Activated T-cell treated with anti-CD3 and anti-CD28 coated beads, Interleukin-2, amount 50 U/mL, for 48 hours (primary cell): ENCODE measurements around the gene MIER2.
"Not testable (repeated sequence)": the region's sequence is repeated elsewhere in the genome, so short reads cannot be mapped to it uniquely, and the experiment has no call there.

Experiments used
- DNase-seq, 2 experiments: peaks; one replicate each; pipeline ENCODE4 v3.0.0-alpha.2; 2020

The MIER2 gene, protein sequence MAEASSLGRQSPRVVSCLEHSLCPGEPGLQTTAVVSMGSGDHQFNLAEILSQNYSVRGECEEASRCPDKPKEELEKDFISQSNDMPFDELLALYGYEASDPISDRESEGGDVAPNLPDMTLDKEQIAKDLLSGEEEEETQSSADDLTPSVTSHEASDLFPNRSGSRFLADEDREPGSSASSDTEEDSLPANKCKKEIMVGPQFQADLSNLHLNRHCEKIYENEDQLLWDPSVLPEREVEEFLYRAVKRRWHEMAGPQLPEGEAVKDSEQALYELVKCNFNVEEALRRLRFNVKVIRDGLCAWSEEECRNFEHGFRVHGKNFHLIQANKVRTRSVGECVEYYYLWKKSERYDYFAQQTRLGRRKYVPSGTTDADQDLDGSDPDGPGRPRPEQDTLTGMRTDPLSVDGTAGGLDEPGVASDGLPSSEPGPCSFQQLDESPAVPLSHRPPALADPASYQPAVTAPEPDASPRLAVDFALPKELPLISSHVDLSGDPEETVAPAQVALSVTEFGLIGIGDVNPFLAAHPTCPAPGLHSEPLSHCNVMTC

DNA sequence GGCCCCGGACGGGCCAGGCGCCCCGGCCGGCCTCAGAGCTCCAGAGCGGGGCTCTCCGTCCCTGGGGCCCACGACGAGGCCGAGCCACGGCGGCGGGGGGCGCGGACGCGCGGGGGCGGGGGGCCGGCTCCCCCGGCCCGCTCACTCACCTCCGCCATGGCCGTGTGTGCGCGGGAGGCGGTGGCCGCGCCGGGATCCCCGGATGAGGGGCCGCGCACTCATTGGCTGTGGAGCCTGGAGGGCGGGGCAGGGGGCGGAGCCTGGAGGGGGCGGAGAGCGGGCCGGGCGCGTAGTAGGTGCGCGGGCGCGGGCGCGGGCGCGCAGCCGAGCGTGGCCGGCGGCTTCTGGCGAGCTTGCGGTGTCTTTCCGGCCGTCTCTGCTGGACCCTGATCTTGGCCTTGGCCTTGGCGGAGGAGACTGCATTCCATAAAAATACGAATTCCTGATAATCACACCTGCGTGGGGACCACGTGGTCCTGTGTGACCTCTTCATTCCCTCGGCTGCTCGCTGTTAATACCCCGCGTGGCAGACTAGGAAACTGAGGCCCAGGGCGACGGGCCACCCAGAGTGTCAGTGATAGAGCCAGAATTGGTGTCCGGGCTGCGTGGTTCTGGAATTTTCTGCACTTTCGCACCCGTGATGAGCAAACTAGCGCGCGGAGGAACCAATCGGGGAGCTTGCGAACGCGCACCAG is at the start of gene MIER2:
TSS of gene MIER2 (minus strand) at position 172 of the 695 bp plus-strand sequence. CDS start at position 158, 14 bp downstream.
- DNase-seq, result peak; percentile 95 to 96

DNA sequence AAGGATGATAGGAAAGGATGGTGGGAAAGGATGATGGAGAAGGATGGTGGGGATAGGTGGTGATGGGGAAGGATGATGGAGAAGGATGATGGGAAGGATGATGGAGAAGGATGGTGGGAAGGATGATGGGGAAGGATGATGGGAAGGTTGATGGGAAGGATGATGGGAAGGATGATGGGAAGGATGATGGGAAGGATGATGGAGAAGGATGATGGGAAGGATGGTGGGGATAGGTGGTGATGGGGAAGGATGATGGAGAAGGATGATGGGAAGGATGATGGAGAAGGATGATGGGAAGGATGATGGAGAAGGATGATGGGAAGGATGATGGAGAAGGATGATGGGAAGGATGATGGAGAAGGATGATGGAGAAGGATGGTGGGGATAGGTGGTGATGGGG is 49.0 kb upstream of the MIER2 start:
- DNase-seq, result not testable (repeated sequence)

DNA sequence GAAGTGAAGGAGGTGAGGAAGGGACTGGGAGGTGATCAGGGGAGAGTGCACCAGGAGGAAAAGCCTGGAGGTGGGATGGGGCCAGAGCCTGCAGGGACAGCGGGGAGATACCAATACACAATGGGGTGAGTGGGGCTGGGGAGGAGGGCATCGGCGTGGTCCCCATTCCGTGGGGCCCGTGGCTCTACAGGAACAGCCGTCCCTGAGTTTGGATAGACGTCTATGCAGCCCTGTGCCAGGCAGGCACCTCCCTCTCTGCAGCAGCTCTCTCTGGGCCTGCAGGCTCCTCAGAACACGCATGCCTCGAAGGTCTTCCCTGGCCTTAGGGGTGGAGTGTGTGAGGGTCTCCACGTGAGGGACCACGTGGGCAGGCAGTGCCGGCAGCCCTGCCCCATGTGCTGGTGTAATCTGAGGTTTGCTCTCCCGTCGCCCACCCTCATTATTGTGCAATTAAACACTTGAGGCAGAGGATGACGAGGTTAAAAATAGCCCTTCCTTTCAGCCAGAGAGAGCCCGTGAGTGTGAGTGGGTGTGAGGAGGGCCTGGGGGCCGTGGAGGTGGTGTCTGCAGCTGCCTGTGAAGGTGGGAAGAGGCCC is 47.9 kb upstream of the MIER2 start:
- no peak for DNase-seq

GRCh38 chr19:391726-392374 is 47.3 kb upstream of the MIER2 start:
- no peak for DNase-seq

GRCh38 chr19:391207-391557 is 46.6 kb upstream of the MIER2 start:
- no peak for DNase-seq

- no peak for DNase-seq
Measured at GRCh38 chr19:390386-391206, 46.0 kb upstream of the MIER2 start.

DNA sequence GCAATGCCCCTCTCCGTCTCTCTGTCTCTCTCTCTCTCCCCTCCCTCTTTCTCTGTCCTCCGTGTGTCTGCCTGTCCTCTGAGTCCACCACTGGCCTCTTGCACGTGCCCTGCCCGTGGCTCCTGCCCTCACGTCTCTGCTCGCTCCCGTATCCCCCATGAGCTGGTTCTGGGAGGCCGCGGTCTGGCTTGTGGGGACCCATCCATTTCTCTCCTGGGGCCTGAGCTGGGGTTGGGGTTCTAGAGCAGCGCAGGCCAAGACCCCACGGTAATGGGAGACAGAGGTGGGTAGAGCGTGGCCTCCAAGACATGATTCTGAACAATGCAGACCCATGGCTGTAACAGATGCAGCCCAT is 45.3 kb upstream of the MIER2 start:
- no peak for DNase-seq

DNA sequence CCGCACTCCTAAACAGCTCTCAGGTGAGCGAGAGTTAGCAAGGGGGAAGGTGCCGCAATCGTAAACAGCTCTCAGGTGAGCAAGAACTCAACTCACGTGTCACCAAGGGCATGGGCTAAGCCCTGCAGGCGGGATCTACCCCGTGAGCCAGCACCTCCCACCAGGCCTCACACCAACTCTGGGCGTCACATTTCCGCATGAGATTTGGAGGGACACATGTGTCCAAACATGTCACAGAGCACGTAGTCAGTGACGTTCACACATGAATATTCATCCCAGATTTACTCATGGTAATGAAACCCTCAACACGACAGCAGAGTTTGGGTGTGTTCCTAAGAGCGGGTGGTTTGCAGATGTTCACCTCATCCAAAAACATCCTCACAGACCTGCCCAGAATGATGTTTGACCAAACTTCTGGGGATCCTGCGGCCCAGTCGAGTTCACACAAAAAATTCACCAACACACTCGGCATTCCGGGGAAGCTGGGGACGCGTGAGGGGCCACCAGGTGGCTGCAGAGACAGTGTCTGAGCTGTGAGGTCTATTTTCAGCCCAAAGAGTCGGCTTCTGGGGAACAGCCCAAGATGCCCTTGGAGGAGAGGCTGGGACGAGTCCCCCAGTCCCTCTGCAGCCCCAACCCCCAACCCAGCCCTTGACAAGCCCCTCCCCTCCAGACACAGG is 44.8 kb upstream of the MIER2 start:
- no peak for DNase-seq

DNA sequence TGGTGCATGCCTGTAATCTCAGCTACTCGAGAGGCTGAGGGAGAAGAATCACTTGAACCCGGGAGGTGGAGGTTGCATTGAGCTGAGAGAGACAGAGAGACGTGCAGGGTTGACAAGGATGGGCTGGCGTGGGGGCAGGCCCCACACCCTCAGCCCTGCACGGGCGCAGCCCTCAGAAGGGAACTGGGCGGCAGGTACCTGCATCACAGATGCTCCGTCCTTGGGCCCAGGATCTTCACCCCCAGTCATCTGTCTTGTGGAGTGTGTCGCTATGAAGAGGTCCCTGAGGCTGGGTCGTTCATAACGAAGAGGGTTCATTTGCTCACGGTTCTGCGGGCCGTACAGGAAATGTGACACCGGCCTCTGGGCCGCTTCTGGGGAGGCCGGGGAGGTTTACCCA is 44.1 kb upstream of the MIER2 start:
- DNase-seq, result no peak

GRCh38 chr19:387777-388176 is 43.2 kb upstream of the MIER2 start:
- no peak for DNase-seq

- DNase-seq, result not testable (repeated sequence)
Measured at GRCh38 chr19:386632-387301, 42.2 kb upstream of the MIER2 start.

- DNase-seq, result not testable (repeated sequence)
Measured at GRCh38 chr19:386189-386588, 41.6 kb upstream of the MIER2 start.

GRCh38 chr19:384799-385169 is 40.2 kb upstream of the MIER2 start:
- no peak for DNase-seq

DNA sequence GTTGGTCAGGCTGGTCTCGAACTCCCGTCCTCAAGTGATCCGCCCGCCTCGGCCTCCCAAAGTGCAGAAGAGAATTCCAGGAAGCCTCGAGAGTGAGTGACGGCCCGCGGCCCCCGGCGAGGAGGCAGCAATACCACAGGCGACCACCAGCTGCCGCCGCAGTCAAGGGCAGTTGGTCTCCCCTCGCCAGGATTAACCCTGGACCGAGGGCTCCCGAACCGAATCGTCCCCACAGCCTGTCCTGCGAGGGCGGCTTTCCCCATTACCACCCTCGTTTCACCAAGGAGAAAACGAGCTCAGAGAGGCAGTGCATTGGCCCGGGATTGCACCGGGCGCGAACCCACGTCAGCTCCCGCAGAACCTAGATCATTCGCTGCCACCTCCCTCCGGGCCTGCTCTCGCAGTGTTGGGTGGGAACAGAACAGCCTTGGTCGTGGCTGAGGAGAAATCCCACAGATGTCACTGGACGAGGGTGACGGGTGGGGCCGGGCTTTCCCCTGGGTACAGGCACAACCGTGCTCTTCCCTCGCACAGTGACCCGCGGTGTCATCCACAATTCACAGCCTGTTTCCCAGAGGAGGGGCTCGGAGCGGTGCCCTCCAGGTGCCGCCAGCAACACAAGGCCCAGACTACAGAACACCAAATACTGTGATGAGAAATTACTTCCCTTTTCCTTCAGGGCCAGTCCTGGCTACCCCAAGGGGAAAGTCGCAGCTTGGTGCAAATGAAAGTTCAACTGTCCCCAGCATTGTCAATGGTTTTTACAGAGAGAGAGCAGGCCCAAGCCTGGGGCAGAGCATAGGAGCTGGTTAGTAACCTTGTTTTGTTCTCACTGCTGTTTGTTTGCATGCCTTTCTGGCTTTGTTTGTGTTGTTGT is 39.6 kb upstream of the MIER2 start:
- DNase-seq, result no peak

DNA sequence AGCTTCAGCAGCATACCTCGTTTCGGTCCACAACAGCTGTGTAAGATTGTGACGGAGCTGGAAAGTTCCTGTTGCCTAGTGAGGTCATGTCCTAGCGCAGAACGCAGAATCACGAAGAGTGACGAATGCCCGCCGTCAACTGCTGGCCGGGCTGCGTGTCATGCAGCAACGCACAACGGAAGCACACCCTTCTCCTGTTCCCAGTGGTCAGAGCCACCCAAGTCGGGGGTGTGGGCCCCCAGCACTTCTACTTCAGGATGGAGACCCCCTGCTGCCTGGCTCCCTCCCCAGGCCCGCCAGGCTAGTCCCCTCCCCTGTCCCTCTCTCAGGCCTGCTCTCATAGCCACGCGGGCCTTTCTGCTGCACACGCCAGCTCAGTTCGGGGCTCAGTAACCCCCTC is 38.4 kb upstream of the MIER2 start:
- peak in 1 of 2 experiments; percentile 35 for DNase-seq

GRCh38 chr19:382578-382977 is 38.0 kb upstream of the MIER2 start:
- DNase-seq, result peak in 1 of 2 experiments; percentile 50

DNA sequence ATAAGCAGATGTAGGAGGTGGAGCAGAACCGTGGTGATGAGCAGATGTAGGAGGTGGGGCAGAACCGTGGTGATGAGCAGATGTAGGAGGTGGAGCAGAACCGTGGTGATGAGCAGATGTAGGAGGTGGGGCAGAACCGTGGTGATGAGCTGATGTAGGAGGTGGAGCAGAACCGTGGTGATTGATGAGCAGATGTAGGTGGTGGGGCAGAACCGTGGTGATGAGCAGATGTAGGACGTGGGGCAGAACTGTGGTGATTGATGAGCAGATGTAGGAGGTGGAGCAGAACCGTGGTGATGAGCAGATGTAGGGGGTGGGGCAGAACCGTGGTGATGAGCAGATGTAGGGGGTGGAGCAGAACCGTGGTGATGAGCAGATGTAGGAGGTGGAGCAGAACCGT is 37.3 kb upstream of the MIER2 start:
- peak; percentile 70 to 75 for DNase-seq

DNA sequence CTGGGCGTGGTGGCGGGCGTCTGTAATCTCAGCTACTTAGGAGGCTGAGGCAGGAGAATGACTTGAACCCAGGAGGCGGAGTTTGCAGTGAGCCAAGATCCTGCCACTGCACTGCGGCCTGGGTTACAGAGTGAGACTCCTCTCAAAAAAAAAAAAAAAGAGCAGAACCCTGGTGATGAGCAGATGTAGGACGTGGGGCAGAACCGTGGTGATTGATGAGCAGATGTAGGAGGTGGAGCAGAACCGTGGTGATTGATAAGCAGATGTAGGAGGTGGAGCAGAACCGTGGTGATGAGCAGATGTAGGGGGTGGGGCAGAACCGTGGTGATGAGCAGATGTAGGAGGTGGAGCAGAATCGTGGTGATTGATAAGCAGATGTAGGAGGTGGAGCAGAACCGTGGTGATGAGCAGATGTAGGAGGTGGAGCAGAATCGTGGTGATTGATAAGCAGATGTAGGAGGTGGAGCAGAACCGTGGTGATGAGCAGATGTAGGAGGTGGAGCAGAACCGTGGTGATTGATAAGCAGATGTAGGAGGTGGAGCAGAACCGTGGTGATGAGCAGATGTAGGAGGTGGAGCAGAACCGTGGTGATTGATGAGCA is 36.1 kb upstream of the MIER2 start:
- not testable (repeated sequence) for DNase-seq

- DNase-seq, result no peak
Measured at GRCh38 chr19:379796-380195, 35.2 kb upstream of the MIER2 start.

GRCh38 chr19:378706-379105 is 34.1 kb upstream of the MIER2 start:
- DNase-seq, result no peak
